ENCODE measurements around the gene TPPP.
"Not testable (repeated sequence)": the region's sequence is repeated elsewhere in the genome, so short reads cannot be mapped to it uniquely, and the experiment has no call there.

DNA sequence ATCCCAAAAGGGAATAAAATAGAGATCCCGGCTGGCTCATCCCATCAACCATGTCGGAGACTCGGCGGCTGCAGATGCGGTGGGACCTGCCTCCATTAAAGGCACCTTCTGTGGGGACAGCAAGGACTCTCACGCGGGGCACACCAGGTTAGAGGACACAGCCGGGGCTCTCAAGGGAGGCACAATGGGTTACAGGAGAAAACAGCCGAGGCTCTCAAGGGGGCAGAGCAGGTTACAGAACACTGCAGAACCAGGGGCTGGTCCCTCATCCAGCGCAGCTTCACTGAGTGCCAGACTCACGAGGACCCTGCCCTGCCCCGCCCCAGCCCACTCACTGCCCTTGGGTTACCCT, 7.0 kb downstream of the TPPP start:
- TF ChIP-seq, protein P1, sequence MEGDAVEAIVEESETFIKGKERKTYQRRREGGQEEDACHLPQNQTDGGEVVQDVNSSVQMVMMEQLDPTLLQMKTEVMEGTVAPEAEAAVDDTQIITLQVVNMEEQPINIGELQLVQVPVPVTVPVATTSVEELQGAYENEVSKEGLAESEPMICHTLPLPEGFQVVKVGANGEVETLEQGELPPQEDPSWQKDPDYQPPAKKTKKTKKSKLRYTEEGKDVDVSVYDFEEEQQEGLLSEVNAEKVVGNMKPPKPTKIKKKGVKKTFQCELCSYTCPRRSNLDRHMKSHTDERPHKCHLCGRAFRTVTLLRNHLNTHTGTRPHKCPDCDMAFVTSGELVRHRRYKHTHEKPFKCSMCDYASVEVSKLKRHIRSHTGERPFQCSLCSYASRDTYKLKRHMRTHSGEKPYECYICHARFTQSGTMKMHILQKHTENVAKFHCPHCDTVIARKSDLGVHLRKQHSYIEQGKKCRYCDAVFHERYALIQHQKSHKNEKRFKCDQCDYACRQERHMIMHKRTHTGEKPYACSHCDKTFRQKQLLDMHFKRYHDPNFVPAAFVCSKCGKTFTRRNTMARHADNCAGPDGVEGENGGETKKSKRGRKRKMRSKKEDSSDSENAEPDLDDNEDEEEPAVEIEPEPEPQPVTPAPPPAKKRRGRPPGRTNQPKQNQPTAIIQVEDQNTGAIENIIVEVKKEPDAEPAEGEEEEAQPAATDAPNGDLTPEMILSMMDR (IDR thresholded peaks at IDR 0.05; ENCODE audit: extremely low read depth in 1 of 2, insufficient read depth in 1 of 2, low read depth in 1 of 2, low read length in 2 of 2), result not testable (repeated sequence)
- TF ChIP-seq EZH2 (IDR thresholded peaks at IDR 0.05; ENCODE audit: borderline replicate concordance, low read depth, low read length, severe bottlenecking); GATA2 (IDR thresholded peaks at IDR 0.05; ENCODE audit: insufficient read depth, insufficient read length, low read depth, low read length); POLR2A (IDR thresholded peaks at IDR 0.05; ENCODE audit: low read depth, low read length): not testable (repeated sequence)
